BJ (cell line): Measurements from ENCODE around the gene NUPR1. TPM values are rescaled to one million over a fixed set of nuclear protein-coding genes. Genes with fewer than 3 reads are reported as not detected.
"Not testable (repeated sequence)": the region's sequence is repeated elsewhere in the genome, so short reads cannot be mapped to it uniquely, and the experiment has no call there.

ENCODE experiments used
- CTCF ChIA-PET: fragments of 350-600 bp; formaldehyde crosslinking; extraction: SDS; loops from one replicate; lab custom pipeline; 2021; ENCODE audit warnings: antibody characterized with exemption, inconsistent platforms; lab: Yijun Ruan, JAX
- POLR2A ChIA-PET: fragments of 300-600 bp; sonication (Branson Sonifier 250); formaldehyde crosslinking; extraction: SDS; loops from one replicate; lab custom pipeline; 2021; ENCODE audit warnings: antibody characterized with exemption; lab: Charles Lee
- DNase-seq: peaks from one replicate; pipeline ENCODE4 v3.0.0-alpha.2; 2011; ENCODE audit warnings: low read depth
- H3K27me3 ChIP-seq: 2 replicates; pipeline ENCODE4 v1.6.0; 2011; ENCODE audit warnings: low read length; ENCODE audit not compliant: control insufficient read depth, insufficient read depth
- H3K36me3 ChIP-seq: 2 replicates; pipeline ENCODE4 v1.5.1; 2011; ENCODE audit warnings: low read length; ENCODE audit not compliant: control insufficient read depth, insufficient read depth
- H3K4me3 ChIP-seq: 2 replicates; pipeline ENCODE4 v1.5.1; 2011; ENCODE audit warnings: low read depth, mild to moderate bottlenecking, control low read depth, low read length
- CTCF ChIP-seq: IDR thresholded peaks from 2 replicates; pipeline ENCODE4 v1.5.1; 2011; ENCODE audit warnings: low read depth, mild to moderate bottlenecking, control low read depth, inconsistent platforms, low read length, moderate library complexity; ENCODE audit not compliant: insufficient read depth
- polyA plus RNA-seq: library from polyadenylated mRNA; depleted of rRNA; stranded (reverse); fragments of >200 nt; gene quantifications from 2 replicates; pipeline ENCODE4 v1.2.3, GENCODE V29; 2011

The NUPR1 gene
- polyA plus RNA-seq, 1 experiment = 31.4 TPM

GRCh38 chr16:28531777-28532744 is 6.7 kb downstream of the NUPR1 start:
- DNase-seq = no peak
- no peaks in the 10 kb centered on the region for H3K27me3 ChIP-seq
- TF ChIP-seq CTCF = no peak
- H3K36me3 ChIP-seq = peaks cover 7% of the 10 kb centered on the region; the same call in 1 of the 2 replicates
- H3K4me3 ChIP-seq = no peak overlapping the region
- POLR2A ChIA-PET = no interaction called here
- CTCF ChIA-PET = no interaction called here

- no peak for DNase-seq
- H3K36me3 ChIP-seq = peaks cover under 1% of the 10 kb centered on the region; the same call in 1 of the 2 replicates
- CTCF ChIA-PET = interaction anchor here (1.6 kb wide), 1 partner anchor 25 kb away, joined by 3 read pairs; no protein-coding TSS in a partner anchor
- POLR2A ChIA-PET = no interaction called here
- H3K4me3 ChIP-seq = no peak overlapping the region
- no peak for TF ChIP-seq CTCF
- no peaks in the 10 kb centered on the region for H3K27me3 ChIP-seq
Observed at GRCh38 chr16:28529124-28529523, 9.7 kb downstream of the NUPR1 start.

GRCh38 chr16:28528463-28528867 is 10.3 kb downstream of the NUPR1 start:
- no peaks in the 10 kb centered on the region for H3K36me3 ChIP-seq
- ChIA-PET POLR2A (no interaction called here), CTCF (interaction anchor here (1.6 kb wide), 1 partner anchor 25 kb away, joined by 3 read pairs; no protein-coding TSS in a partner anchor)
- no peak overlapping the region for H3K4me3 ChIP-seq
- H3K27me3 ChIP-seq = peaks cover 1% of the 10 kb centered on the region; the same call in 1 of the 2 replicates
- DNase-seq = no peak
- no peak for TF ChIP-seq CTCF

- ChIA-PET POLR2A (no interaction called here), CTCF (interaction anchor here (1.6 kb wide), 1 partner anchor 24 kb away, joined by 3 read pairs; no protein-coding TSS in a partner anchor)
Observed at GRCh38 chr16:28527985-28528384, 10.8 kb downstream of the NUPR1 start.

GRCh38 chr16:28527100-28527785 is 11.5 kb downstream of the NUPR1 start:
- POLR2A ChIA-PET, H3K4me3 ChIP-seq, H3K36me3 ChIP-seq, CTCF ChIA-PET, H3K27me3 ChIP-seq, DNase-seq: not testable (repeated sequence)

More at GRCh38 chr16:28527985-28528384, 10.8 kb downstream of the NUPR1 start:
- Histone ChIP-seq H3K4me3 (no peak overlapping the region), H3K36me3 (no peaks in the 10 kb centered on the region), H3K27me3 (peaks cover 1% of the 10 kb centered on the region; the same call in 1 of the 2 replicates)
- no peak for DNase-seq
- TF ChIP-seq CTCF = no peak
